ENCODE data around the gene TAAR6. TPM values are rescaled to one million over a fixed set of nuclear protein-coding genes. Genes with fewer than 3 reads are reported as not detected.
"Not testable (repeated sequence)": the region's sequence is repeated elsewhere in the genome, so short reads cannot be mapped to it uniquely, and the experiment has no call there.

The TAAR6 gene
- total and polyA plus RNA-seq, 4 donors: not detected

GRCh38 chr6:132598473-132598872 lies 28.4 kb downstream of the TAAR6 start:
- H3K27ac ChIP-seq (ENCODE audit: low read depth in 1 of 2, low read length in 2 of 2): peak overlapping the region in 1 of 2 donors; percentile 69
- 28% methylated on average over 3 of the region's 3 CpGs for WGBS
- no peak for DNase-seq (ENCODE audit: low spot score)
- no peaks in the 10 kb centered on the region for H3K27me3 ChIP-seq (ENCODE audit: control insufficient read depth in 4 of 4, insufficient read depth in 4 of 4, low read length in 3 of 4)
- no peak overlapping the region for H3K9ac ChIP-seq (ENCODE audit: low read depth in 1 of 2, low read length in 2 of 2)
- TF ChIP-seq, protein P1, sequence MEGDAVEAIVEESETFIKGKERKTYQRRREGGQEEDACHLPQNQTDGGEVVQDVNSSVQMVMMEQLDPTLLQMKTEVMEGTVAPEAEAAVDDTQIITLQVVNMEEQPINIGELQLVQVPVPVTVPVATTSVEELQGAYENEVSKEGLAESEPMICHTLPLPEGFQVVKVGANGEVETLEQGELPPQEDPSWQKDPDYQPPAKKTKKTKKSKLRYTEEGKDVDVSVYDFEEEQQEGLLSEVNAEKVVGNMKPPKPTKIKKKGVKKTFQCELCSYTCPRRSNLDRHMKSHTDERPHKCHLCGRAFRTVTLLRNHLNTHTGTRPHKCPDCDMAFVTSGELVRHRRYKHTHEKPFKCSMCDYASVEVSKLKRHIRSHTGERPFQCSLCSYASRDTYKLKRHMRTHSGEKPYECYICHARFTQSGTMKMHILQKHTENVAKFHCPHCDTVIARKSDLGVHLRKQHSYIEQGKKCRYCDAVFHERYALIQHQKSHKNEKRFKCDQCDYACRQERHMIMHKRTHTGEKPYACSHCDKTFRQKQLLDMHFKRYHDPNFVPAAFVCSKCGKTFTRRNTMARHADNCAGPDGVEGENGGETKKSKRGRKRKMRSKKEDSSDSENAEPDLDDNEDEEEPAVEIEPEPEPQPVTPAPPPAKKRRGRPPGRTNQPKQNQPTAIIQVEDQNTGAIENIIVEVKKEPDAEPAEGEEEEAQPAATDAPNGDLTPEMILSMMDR (IDR thresholded peaks at IDR 0.05; ENCODE audit: low read depth, low read length, missing input control): peak; percentile 56
- no peak for TF ChIP-seq TAF1 (conservative IDR thresholded peaks at IDR 0.05)
- peak; percentile 86 to 88 for TF ChIP-seq RXRA (IDR thresholded peaks at IDR 0.05)
- no peak for TF ChIP-seq NR2F2 (IDR thresholded peaks at IDR 0.05)
- TF ChIP-seq, protein P2, sequence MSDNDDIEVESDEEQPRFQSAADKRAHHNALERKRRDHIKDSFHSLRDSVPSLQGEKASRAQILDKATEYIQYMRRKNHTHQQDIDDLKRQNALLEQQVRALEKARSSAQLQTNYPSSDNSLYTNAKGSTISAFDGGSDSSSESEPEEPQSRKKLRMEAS (IDR thresholded peaks at IDR 0.05): peak; percentile 55
- no peak for TF ChIP-seq GABPA (IDR thresholded peaks at IDR 0.05 in 1 of 2, conservative IDR thresholded peaks at IDR 0.05 in 1 of 2)
- peak; percentile 61 to 72 for TF ChIP-seq RAD21 (IDR thresholded peaks at IDR 0.05)
- TF ChIP-seq FOXA1 (IDR thresholded peaks at IDR 0.05): no peak
- TF ChIP-seq EGR1 (IDR thresholded peaks at IDR 0.05; ENCODE audit: low read depth in 2 of 2): peak in 1 of 2 donors; percentile 11
- TF ChIP-seq, protein P3, sequence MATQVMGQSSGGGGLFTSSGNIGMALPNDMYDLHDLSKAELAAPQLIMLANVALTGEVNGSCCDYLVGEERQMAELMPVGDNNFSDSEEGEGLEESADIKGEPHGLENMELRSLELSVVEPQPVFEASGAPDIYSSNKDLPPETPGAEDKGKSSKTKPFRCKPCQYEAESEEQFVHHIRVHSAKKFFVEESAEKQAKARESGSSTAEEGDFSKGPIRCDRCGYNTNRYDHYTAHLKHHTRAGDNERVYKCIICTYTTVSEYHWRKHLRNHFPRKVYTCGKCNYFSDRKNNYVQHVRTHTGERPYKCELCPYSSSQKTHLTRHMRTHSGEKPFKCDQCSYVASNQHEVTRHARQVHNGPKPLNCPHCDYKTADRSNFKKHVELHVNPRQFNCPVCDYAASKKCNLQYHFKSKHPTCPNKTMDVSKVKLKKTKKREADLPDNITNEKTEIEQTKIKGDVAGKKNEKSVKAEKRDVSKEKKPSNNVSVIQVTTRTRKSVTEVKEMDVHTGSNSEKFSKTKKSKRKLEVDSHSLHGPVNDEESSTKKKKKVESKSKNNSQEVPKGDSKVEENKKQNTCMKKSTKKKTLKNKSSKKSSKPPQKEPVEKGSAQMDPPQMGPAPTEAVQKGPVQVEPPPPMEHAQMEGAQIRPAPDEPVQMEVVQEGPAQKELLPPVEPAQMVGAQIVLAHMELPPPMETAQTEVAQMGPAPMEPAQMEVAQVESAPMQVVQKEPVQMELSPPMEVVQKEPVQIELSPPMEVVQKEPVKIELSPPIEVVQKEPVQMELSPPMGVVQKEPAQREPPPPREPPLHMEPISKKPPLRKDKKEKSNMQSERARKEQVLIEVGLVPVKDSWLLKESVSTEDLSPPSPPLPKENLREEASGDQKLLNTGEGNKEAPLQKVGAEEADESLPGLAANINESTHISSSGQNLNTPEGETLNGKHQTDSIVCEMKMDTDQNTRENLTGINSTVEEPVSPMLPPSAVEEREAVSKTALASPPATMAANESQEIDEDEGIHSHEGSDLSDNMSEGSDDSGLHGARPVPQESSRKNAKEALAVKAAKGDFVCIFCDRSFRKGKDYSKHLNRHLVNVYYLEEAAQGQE (IDR thresholded peaks at IDR 0.05): peak; percentile 26
- peak in 1 of 2 donors; percentile 62 for TF ChIP-seq JUND (IDR thresholded peaks at IDR 0.05)
- TF ChIP-seq, protein P4, sequence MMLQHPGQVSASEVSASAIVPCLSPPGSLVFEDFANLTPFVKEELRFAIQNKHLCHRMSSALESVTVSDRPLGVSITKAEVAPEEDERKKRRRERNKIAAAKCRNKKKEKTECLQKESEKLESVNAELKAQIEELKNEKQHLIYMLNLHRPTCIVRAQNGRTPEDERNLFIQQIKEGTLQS (IDR thresholded peaks at IDR 0.05): no peak
- TF ChIP-seq HNF4G (IDR thresholded peaks at IDR 0.05): peak; percentile 13
- TF ChIP-seq YY1 (IDR thresholded peaks at IDR 0.05): peak; percentile 55
- TF ChIP-seq FOXA2 (IDR thresholded peaks at IDR 0.05): peak; percentile 38
- peak; percentile 68 to 71 for TF ChIP-seq HNF4A (conservative IDR thresholded peaks at IDR 0.05)
- TF ChIP-seq, protein P5, sequence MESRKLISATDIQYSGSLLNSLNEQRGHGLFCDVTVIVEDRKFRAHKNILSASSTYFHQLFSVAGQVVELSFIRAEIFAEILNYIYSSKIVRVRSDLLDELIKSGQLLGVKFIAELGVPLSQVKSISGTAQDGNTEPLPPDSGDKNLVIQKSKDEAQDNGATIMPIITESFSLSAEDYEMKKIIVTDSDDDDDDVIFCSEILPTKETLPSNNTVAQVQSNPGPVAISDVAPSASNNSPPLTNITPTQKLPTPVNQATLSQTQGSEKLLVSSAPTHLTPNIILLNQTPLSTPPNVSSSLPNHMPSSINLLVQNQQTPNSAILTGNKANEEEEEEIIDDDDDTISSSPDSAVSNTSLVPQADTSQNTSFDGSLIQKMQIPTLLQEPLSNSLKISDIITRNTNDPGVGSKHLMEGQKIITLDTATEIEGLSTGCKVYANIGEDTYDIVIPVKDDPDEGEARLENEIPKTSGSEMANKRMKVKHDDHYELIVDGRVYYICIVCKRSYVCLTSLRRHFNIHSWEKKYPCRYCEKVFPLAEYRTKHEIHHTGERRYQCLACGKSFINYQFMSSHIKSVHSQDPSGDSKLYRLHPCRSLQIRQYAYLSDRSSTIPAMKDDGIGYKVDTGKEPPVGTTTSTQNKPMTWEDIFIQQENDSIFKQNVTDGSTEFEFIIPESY (IDR thresholded peaks at IDR 0.05): no peak
- peak; percentile 49 for TF ChIP-seq SP1 (IDR thresholded peaks at IDR 0.05)
- no peaks in the 10 kb centered on the region for H3K9me3 ChIP-seq (ENCODE audit: control insufficient read depth in 4 of 4, low read length in 3 of 4)
- H3K4me1 ChIP-seq (ENCODE audit: control insufficient read depth in 4 of 4, insufficient read depth in 4 of 4, low read length in 3 of 4): peaks cover 0 to 5% (median 3%) of the 10 kb centered on the region in 4 donors
- no peak overlapping the region for H3K4me3 ChIP-seq (ENCODE audit: low read depth in 1 of 3, low read length in 3 of 3)
- H3K36me3 ChIP-seq (ENCODE audit: control insufficient read depth in 4 of 4, insufficient read depth in 3 of 4, low read depth in 1 of 4, low read length in 3 of 4): no peaks in the 10 kb centered on the region

DNA sequence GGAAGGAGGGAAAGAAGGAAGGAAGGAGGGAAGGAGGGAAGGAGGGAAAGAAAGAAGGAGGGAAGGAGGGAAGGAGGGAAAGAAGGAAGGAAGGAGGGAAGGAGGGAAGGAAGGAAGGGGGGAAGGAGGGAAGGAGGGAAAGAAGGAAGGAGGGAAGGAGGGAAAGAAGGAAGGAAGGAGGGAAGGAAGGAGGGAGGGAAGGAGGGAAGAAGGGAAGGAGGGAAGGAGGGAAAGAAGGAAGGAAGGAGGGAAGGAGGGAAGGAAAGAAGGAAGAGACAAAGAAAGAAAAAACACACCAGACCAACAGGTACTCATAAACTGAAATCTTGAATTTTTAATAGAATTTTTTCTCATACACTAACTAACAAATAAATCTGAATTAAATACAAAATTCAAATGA lies 30.8 kb downstream of the TAAR6 start:
- not testable (repeated sequence) for H3K27me3 ChIP-seq (ENCODE audit: control insufficient read depth in 4 of 4, insufficient read depth in 4 of 4, low read length in 3 of 4); H3K4me1 ChIP-seq (ENCODE audit: control insufficient read depth in 4 of 4, insufficient read depth in 4 of 4, low read length in 3 of 4); H3K36me3 ChIP-seq (ENCODE audit: control insufficient read depth in 4 of 4, insufficient read depth in 3 of 4, low read depth in 1 of 4, low read length in 3 of 4)

More for the DNA sequence above, 30.8 kb downstream of the TAAR6 start:
- not testable (repeated sequence) for DNase-seq (ENCODE audit: low spot score); H3K4me3 ChIP-seq (ENCODE audit: low read depth in 1 of 3, low read length in 3 of 3); H3K9ac ChIP-seq (ENCODE audit: low read depth in 1 of 2, low read length in 2 of 2); H3K9me3 ChIP-seq (ENCODE audit: control insufficient read depth in 4 of 4, low read length in 3 of 4); H3K27ac ChIP-seq (ENCODE audit: low read depth in 1 of 2, low read length in 2 of 2)

Data from liver (tissue), 9 donors.